WTC11 (cell line): ENCODE results near the gene SLC19A1.

Experiments
- KAT7 ChIP-seq: sonication (generic); formaldehyde crosslinking; IDR thresholded peaks from 2 replicates; pipeline ENCODE4 v1.8.1; 2023; ENCODE audit warnings: missing genetic modification reagents, mild to moderate bottlenecking, borderline replicate concordance
- NFE2L1 ChIP-seq: sonication (generic); formaldehyde crosslinking; IDR thresholded peaks from 2 replicates; pipeline ENCODE4 v1.8.1; 2023; ENCODE audit warnings: missing genetic modification reagents
- TF ChIP-seq, protein P1 (sequence below): fragments of 200-600 bp; IDR thresholded peaks from 2 replicates; pipeline ENCODE4 v1.8.0; 2022; ENCODE audit warnings: antibody characterized with exemption
- TF ChIP-seq, protein P2 (sequence below): sonication (generic); formaldehyde crosslinking; IDR thresholded peaks from 2 replicates; pipeline ENCODE4 v1.8.0; 2022; ENCODE audit warnings: mild to moderate bottlenecking, missing genetic modification reagents

DNA sequence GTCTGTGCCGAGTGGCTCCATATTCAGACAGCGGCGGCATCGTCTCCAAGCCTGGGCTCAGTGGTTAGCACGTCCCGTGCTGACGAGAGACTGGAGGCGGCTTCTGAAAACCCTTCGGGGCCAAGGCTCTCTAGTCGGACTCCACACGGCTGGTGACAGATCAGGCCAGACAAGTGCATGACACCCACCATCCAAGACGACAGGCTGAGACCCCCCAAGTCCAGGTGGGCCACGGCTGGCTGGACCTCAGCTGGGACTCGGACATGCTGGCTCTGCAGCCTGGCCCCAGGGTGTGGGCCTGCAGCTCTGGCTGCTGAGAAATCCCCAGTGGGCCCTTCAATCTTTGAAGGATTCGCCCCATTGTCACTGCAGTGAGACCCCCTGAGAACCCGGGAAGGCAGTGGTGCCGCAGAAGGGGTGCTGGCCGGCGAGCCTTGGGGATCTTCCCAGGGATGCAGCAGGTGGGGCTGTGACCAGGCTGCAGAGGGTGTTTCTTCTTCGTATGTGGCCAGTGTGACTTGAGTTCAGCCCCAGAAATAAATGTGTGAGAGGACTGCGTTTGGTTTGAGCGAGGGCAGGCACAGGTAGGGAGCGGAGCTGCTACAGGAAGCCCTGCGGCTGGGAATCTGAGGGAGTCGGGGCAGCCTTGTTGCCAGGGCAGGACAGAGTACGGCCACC lies 15.9 kb upstream of the SLC19A1 start:
- TF ChIP-seq NFE2L1 (no peak), KAT7 (no peak)
- TF ChIP-seq, protein P1, sequence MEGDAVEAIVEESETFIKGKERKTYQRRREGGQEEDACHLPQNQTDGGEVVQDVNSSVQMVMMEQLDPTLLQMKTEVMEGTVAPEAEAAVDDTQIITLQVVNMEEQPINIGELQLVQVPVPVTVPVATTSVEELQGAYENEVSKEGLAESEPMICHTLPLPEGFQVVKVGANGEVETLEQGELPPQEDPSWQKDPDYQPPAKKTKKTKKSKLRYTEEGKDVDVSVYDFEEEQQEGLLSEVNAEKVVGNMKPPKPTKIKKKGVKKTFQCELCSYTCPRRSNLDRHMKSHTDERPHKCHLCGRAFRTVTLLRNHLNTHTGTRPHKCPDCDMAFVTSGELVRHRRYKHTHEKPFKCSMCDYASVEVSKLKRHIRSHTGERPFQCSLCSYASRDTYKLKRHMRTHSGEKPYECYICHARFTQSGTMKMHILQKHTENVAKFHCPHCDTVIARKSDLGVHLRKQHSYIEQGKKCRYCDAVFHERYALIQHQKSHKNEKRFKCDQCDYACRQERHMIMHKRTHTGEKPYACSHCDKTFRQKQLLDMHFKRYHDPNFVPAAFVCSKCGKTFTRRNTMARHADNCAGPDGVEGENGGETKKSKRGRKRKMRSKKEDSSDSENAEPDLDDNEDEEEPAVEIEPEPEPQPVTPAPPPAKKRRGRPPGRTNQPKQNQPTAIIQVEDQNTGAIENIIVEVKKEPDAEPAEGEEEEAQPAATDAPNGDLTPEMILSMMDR, result no peak
- TF ChIP-seq, protein P2, sequence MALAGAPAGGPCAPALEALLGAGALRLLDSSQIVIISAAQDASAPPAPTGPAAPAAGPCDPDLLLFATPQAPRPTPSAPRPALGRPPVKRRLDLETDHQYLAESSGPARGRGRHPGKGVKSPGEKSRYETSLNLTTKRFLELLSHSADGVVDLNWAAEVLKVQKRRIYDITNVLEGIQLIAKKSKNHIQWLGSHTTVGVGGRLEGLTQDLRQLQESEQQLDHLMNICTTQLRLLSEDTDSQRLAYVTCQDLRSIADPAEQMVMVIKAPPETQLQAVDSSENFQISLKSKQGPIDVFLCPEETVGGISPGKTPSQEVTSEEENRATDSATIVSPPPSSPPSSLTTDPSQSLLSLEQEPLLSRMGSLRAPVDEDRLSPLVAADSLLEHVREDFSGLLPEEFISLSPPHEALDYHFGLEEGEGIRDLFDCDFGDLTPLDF (CRISPR knock-in tag), result no peak
